ENCODE measurements around the gene B4GALT1. TPM values are rescaled to one million over a fixed set of nuclear protein-coding genes. Genes with fewer than 3 reads are reported as not detected.

The B4GALT1 gene
- total RNA-seq, 1 donor from 2014 or later, result 7.5 TPM

DNA sequence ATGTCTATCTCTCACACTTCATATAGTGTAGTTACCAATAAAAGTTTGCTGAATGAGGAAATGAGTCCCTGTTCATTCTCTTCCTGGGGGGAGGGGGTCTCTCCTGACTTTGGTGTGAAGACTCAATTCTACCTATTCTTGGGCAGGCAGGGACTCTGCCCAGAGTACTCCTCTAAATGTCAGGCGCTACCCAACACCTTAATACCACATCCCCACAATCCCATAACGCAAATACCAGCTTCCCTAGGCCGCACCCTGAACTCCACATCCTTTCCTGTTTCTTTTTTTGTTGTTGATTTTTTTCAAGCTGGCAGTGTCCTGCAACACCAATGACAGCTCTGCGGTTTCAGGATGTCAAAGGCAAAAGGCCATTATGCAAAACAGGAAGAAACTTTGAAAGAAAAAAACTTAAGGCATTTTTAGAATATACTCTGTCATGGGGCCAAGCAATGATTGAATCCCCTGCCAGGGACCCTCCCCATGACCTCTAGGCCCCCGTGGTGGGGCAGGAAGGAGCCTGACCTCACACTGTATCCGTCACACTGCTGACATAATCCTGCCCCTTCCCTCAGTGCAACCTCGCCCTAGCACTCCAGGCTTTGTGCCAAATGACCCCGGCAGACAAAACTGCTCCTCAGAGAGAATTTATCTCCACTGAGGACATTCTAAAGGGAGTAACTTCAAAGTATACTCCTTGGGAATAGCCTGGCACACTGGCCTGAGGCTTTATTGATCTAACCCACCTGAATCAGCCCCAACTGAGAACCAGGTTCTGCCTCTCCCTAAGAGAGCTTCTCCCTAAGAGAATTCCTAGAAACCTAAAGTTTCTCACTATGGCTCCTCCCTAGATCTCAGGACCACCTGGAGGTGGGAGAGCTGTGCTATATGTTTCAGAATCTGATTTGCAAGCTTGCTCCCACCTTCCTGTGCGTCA lies 8.0 kb downstream of the B4GALT1 start:
- Mint-ChIP-seq H3K9me3 (no peaks in the 10 kb centered on the region), H3K4me3 (peak overlapping the region; percentile 48), H3K36me3 (no peaks in the 10 kb centered on the region), H3K4me1 (peaks cover 55% of the 10 kb centered on the region), H3K27ac (peak overlapping the region; percentile 86), H3K27me3 (ENCODE audit: insufficient read depth, low read depth) (peaks cover 3% of the 10 kb centered on the region)
- H3K79me2 ChIP-seq (ENCODE audit: low read depth), result peaks cover 5% of the 10 kb centered on the region
- TF ChIP-seq EZH2 (IDR thresholded peaks at IDR 0.05) (no peak), EZH2phosphoT487 (IDR thresholded peaks at IDR 0.05) (no peak)
- TF ChIP-seq, protein P1, sequence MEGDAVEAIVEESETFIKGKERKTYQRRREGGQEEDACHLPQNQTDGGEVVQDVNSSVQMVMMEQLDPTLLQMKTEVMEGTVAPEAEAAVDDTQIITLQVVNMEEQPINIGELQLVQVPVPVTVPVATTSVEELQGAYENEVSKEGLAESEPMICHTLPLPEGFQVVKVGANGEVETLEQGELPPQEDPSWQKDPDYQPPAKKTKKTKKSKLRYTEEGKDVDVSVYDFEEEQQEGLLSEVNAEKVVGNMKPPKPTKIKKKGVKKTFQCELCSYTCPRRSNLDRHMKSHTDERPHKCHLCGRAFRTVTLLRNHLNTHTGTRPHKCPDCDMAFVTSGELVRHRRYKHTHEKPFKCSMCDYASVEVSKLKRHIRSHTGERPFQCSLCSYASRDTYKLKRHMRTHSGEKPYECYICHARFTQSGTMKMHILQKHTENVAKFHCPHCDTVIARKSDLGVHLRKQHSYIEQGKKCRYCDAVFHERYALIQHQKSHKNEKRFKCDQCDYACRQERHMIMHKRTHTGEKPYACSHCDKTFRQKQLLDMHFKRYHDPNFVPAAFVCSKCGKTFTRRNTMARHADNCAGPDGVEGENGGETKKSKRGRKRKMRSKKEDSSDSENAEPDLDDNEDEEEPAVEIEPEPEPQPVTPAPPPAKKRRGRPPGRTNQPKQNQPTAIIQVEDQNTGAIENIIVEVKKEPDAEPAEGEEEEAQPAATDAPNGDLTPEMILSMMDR (IDR thresholded peaks at IDR 0.05), result no peak
- peaks cover 7% of the 10 kb centered on the region for H3K27me3 ChIP-seq
- no peak overlapping the region for H3K27ac ChIP-seq
- H3K36me3 ChIP-seq, result no peaks in the 10 kb centered on the region
- DNase-seq (ENCODE audit: low spot score), result no peak
- H3K4me1 ChIP-seq, result peaks cover 27% of the 10 kb centered on the region
- H3F3A ChIP-seq (ENCODE audit: low read depth), result peaks cover 3% of the 10 kb centered on the region
- no peak overlapping the region for H3K4me2 ChIP-seq
- no peak overlapping the region for H3K9ac ChIP-seq
- H4K20me1 ChIP-seq (ENCODE audit: low read depth), result peaks cover 7% of the 10 kb centered on the region
- no peaks in the 10 kb centered on the region for H3K9me3 ChIP-seq (ENCODE audit: low read depth)
- H2AFZ ChIP-seq (replicated peaks), result no peak overlapping the region
- H3K4me3 ChIP-seq, result no peak overlapping the region

GRCh38 chr9:33157960-33158842 lies 8.9 kb downstream of the B4GALT1 start:
- H3K27ac ChIP-seq, result no peak overlapping the region
- Mint-ChIP-seq H3K4me1 (peaks cover 58% of the 10 kb centered on the region), H3K9me3 (peaks cover 4% of the 10 kb centered on the region), H3K36me3 (no peaks in the 10 kb centered on the region), H3K4me3 (peak overlapping the region; percentile 36), H3K27me3 (ENCODE audit: insufficient read depth, low read depth) (peaks cover 3% of the 10 kb centered on the region), H3K27ac (peak overlapping the region; percentile 69)
- no peak overlapping the region for H3K9ac ChIP-seq
- peaks cover 7% of the 10 kb centered on the region for H4K20me1 ChIP-seq (ENCODE audit: low read depth)
- peak overlapping the region; percentile 23 for H3K4me2 ChIP-seq
- peaks cover 5% of the 10 kb centered on the region for H3K79me2 ChIP-seq (ENCODE audit: low read depth)
- H3K9me3 ChIP-seq (ENCODE audit: low read depth), result no peaks in the 10 kb centered on the region
- H3K4me1 ChIP-seq, result peaks cover 27% of the 10 kb centered on the region
- peaks cover 3% of the 10 kb centered on the region for H3F3A ChIP-seq (ENCODE audit: low read depth)
- H3K4me3 ChIP-seq, result no peak overlapping the region
- H3K36me3 ChIP-seq, result no peaks in the 10 kb centered on the region
- peak; percentile 31 for DNase-seq (ENCODE audit: low spot score)
- TF ChIP-seq, protein P1 (IDR thresholded peaks at IDR 0.05), result no peak
- TF ChIP-seq EZH2phosphoT487 (IDR thresholded peaks at IDR 0.05), result no peak
- TF ChIP-seq EZH2 (IDR thresholded peaks at IDR 0.05), result no peak
- peaks cover 5% of the 10 kb centered on the region for H3K27me3 ChIP-seq
- H2AFZ ChIP-seq (replicated peaks), result no peak overlapping the region

- Histone ChIP-seq H3K9ac (no peak overlapping the region), H3K36me3 (no peaks in the 10 kb centered on the region), H3K4me1 (peaks cover 17% of the 10 kb centered on the region), H3K9me3 (ENCODE audit: low read depth) (no peaks in the 10 kb centered on the region), H3K79me2 (ENCODE audit: low read depth) (peaks cover 2% of the 10 kb centered on the region), H3F3A (ENCODE audit: low read depth) (no peaks in the 10 kb centered on the region), H3K4me2 (no peak overlapping the region), H3K27me3 (no peaks in the 10 kb centered on the region), H4K20me1 (ENCODE audit: low read depth) (no peaks in the 10 kb centered on the region), H2AFZ (replicated peaks) (no peak overlapping the region), H3K4me3 (no peak overlapping the region), H3K27ac (no peak overlapping the region)
- Mint-ChIP-seq H3K4me3 (no peak overlapping the region), H3K27me3 (ENCODE audit: insufficient read depth, low read depth) (no peaks in the 10 kb centered on the region), H3K4me1 (peaks cover 48% of the 10 kb centered on the region), H3K9me3 (peaks cover 4% of the 10 kb centered on the region), H3K36me3 (no peaks in the 10 kb centered on the region), H3K27ac (no peak overlapping the region)
- no peak for DNase-seq (ENCODE audit: low spot score)
- TF ChIP-seq EZH2phosphoT487 (IDR thresholded peaks at IDR 0.05), result no peak
Observed at GRCh38 chr9:33155393-33155792, 11.7 kb downstream of the B4GALT1 start.

All from neural progenitor cell (in vitro differentiated cells).